K562 (cell line): ENCODE results near the gene RDH13. TPM values are rescaled to one million over a fixed set of nuclear protein-coding genes. Genes with fewer than 3 reads are reported as not detected.

ENCODE experiments used
- ATAC-seq: fragments of 200-7000 bp; cut with Tn5 transposase; 3 replicates; pipeline ENCODE4 v1.9.1; 2020; ENCODE audit warnings: moderate library complexity
- BruUV-seq: library from RNA; stranded (reverse); fragments of 400-500 nt; replicated peaks from 2 replicates; lab custom pipeline; 2021; lab: Mats Ljungman, UMichigan
- CTCF ChIA-PET: fragments of 300-600 bp; formaldehyde crosslinking; extraction: SDS; loops from one replicate; lab custom pipeline; 2021; ENCODE audit warnings: low intra/inter-chr PET ratio; lab: Yijun Ruan, JAX
- POLR2A ChIA-PET: fragments of 300-600, 350-650 bp; sonication (Branson Sonifier 250); formaldehyde crosslinking; extraction: SDS; loops from one replicate; lab custom pipeline; 2021; ENCODE audit warnings: antibody characterized with exemption, inconsistent platforms; lab: Yijun Ruan, JAX
- DNase-seq, 4 experiments: peaks; one replicate each; pipeline versions ENCODE4 v3.0.0 to v3.0.0-alpha.2; 2011 to 2018; ENCODE audit warnings: low spot score in 3 of 4, mixed read lengths in 3 of 4; ENCODE audit errors: extremely low read depth in 1 of 4
- FAIRE-seq: peaks from 2 replicates; lab custom pipeline; 2011; peaks lifted over from hg19 to GRCh38; lab: Jason Lieb, UNC
- H2AFZ ChIP-seq: 2 replicates; pipeline ENCODE4 v1.6.0; 2011; ENCODE audit warnings: low read depth, low read length, control low read depth, inconsistent platforms
- H3K27ac ChIP-seq: fragments of 200-600 bp; 3 replicates; pipeline ENCODE4 v1.8.0; 2011; ENCODE audit warnings: low read depth, mild to moderate bottlenecking, control low read depth, inconsistent platforms, low read length, moderate library complexity, mixed read lengths; ENCODE audit errors: extremely low read depth
- H3K27me3 ChIP-seq, 2 experiments: fragments of 300-600 bp in 1 of 2; 2 replicates in 1 of 2; 3 replicates in 1 of 2; pipeline versions ENCODE4 v1.6.0 to v1.8.0; 2011; ENCODE audit warnings: inconsistent platforms in 2 of 2, low read length in 2 of 2, mild to moderate bottlenecking in 1 of 2, mixed read lengths in 1 of 2, moderate library complexity in 1 of 2; ENCODE audit not compliant: control insufficient read depth in 2 of 2, insufficient read depth in 2 of 2
- H3K36me3 ChIP-seq: fragments of 300-600 bp; 3 replicates; pipeline ENCODE4 v1.8.0; 2011; ENCODE audit warnings: mild to moderate bottlenecking, low read length, inconsistent platforms; ENCODE audit not compliant: control insufficient read depth, insufficient read depth
- H3K4me1 ChIP-seq, 2 experiments: fragments of 200-600 bp in 1 of 2; replicated peaks in 1 of 2; 2 replicates in 1 of 2; 3 replicates in 1 of 2; pipeline versions ENCODE4 v1.5.1 to v1.8.0; 2011; ENCODE audit warnings: inconsistent platforms in 2 of 2, low read length in 2 of 2, mild to moderate bottlenecking in 1 of 2, mixed read lengths in 1 of 2, moderate library complexity in 1 of 2; ENCODE audit not compliant: control insufficient read depth in 2 of 2, insufficient read depth in 2 of 2
- H3K4me2 ChIP-seq: 2 replicates; pipeline ENCODE4 v1.6.1; 2011; ENCODE audit warnings: low read length, control low read depth, inconsistent platforms, mixed read lengths; ENCODE audit not compliant: insufficient read depth
- H3K4me3 ChIP-seq: fragments of 200-600 bp; sonication (generic), shearing (Covaris generic); 2 replicates; pipeline ENCODE4 v1.5.1; 2016; ENCODE audit warnings: control low read depth, inconsistent platforms
- H3K79me2 ChIP-seq: fragments of 200-600 bp; 3 replicates; pipeline ENCODE4 v1.8.0; 2011; ENCODE audit warnings: low read length, inconsistent platforms; ENCODE audit not compliant: control insufficient read depth, insufficient read depth
- H3K9ac ChIP-seq, 2 experiments: 2 replicates each; pipeline versions ENCODE4 v1.6.0 to v1.6.1; 2011; ENCODE audit warnings: low read depth in 2 of 2, low read length in 2 of 2, control low read depth in 1 of 2, inconsistent platforms in 1 of 2, mild to moderate bottlenecking in 1 of 2, mixed read lengths in 1 of 2; ENCODE audit not compliant: insufficient read depth in 1 of 2
- H3K9me1 ChIP-seq: one replicate; pipeline ENCODE4 v1.6.0; 2011; ENCODE audit warnings: inconsistent platforms, mild to moderate bottlenecking, low read length, moderate library complexity; ENCODE audit not compliant: control insufficient read depth, insufficient read depth
- H3K9me3 ChIP-seq: replicated peaks from 2 replicates; pipeline ENCODE4 v1.5.1; 2011; ENCODE audit warnings: low read depth, low read length, inconsistent platforms; ENCODE audit not compliant: control insufficient read depth, insufficient read depth
- H4K20me1 ChIP-seq: replicated peaks from 2 replicates; pipeline ENCODE4 v1.6.1; 2011; ENCODE audit warnings: low read length, inconsistent platforms, mixed read lengths; ENCODE audit not compliant: control insufficient read depth, insufficient read depth
- ARHGAP35 ChIP-seq: fragments of 450-650 bp; IDR thresholded peaks from 2 replicates; pipeline ENCODE4 v1.6.1; 2018; ENCODE audit not compliant: partially characterized antibody
- ATF6 ChIP-seq: sonication (generic); formaldehyde crosslinking; IDR thresholded peaks from 2 replicates; pipeline ENCODE4 v1.4.0; 2020; ENCODE audit warnings: mild to moderate bottlenecking, missing genetic modification reagents
- CBX3 ChIP-seq, 2 experiments: IDR thresholded peaks; 1 replicate in 1 of 2; 2 replicates in 1 of 2; pipeline ENCODE4 v1.6.1; 2012; ENCODE audit warnings: inconsistent platforms in 2 of 2, low read length in 2 of 2, borderline replicate concordance in 1 of 2, control low read depth in 1 of 2
- EHMT2 ChIP-seq: fragments of 450-650 bp; IDR thresholded peaks from 2 replicates; pipeline ENCODE4 v1.6.1; 2018; ENCODE audit warnings: antibody characterized with exemption
- HBP1 ChIP-seq: fragments of 450-650 bp; formaldehyde crosslinking; IDR thresholded peaks from 2 replicates; pipeline ENCODE4 v1.4.0; 2022; ENCODE audit warnings: missing genetic modification characterization
- JUN ChIP-seq, 2 experiments: sonication (generic) in 1 of 2; formaldehyde crosslinking in 1 of 2; IDR thresholded peaks; 2 replicates each; pipeline versions ENCODE4 v1.6.1 to v1.8.0; 2012 to 2022; ENCODE audit warnings: borderline replicate concordance in 2 of 2, mild to moderate bottlenecking in 2 of 2, improper control_type of control experiment in 1 of 2, low read depth in 1 of 2, low read length in 1 of 2, missing genetic modification reagents in 1 of 2
- LARP7 ChIP-seq: fragments of 450-650 bp; IDR thresholded peaks from 2 replicates; pipeline ENCODE4 v1.6.1; 2016
- MTA1 ChIP-seq: fragments of 450-650 bp; IDR thresholded peaks from 2 replicates; pipeline ENCODE4 v1.6.1; 2017; ENCODE audit warnings: borderline replicate concordance
- OTX1 ChIP-seq: fragments of 450-650 bp; formaldehyde crosslinking; IDR thresholded peaks from 2 replicates; pipeline ENCODE4 v1.4.0; 2022; ENCODE audit warnings: mild to moderate bottlenecking
- PHB ChIP-seq: fragments of 250-450 bp; sonication (Bioruptor Pico); IDR thresholded peaks from 2 replicates; pipeline ENCODE4 v1.5.0; 2021
- THRB ChIP-seq: fragments of 450-650 bp; formaldehyde crosslinking; conservative IDR thresholded peaks from 2 replicates; pipeline ENCODE4 v1.4.0; 2022; ENCODE audit warnings: mild to moderate bottlenecking, missing genetic modification characterization
- TRIM24 ChIP-seq, 2 experiments: fragments of 450-650 bp; IDR thresholded peaks; 2 replicates each; pipeline ENCODE4 v1.6.1; 2016
- ZBTB26 ChIP-seq: fragments of 450-650 bp; formaldehyde crosslinking; IDR thresholded peaks from 2 replicates; pipeline ENCODE4 v1.4.0; 2022; ENCODE audit warnings: missing genetic modification characterization
- ZNF512 ChIP-seq: IDR thresholded peaks from 2 replicates; pipeline ENCODE4 v1.6.1; 2016; ENCODE audit warnings: missing genetic modification characterization, missing compliant biosample characterization
- WGBS: fragments of 100-300 bp; shearing (Covaris generic); methylation state at CpG from one replicate; pipeline ENCODE4 v1.1.6; 2016; ENCODE audit warnings: low coverage, mixed read lengths; ENCODE audit not compliant: insufficient coverage; ENCODE audit errors: missing lambda C conversion rate; 5-methylcytosine and 5-hydroxymethylcytosine counted together
- in situ Hi-C: fragments of 300-500 bp; cut with MboI; formaldehyde crosslinking; loops from 4 replicates; pipeline ENCODE4 v1.15.0; 2018; ENCODE audit warnings: inconsistent platforms, mixed read lengths
- intact Hi-C: fragments of 100-400 bp; cut with micrococcal nuclease; formaldehyde crosslinking; loops from 2 replicates; pipeline ENCODE4 v1.14.2; 2022
- polyA plus RNA-seq, 8 experiments: library from polyadenylated mRNA; depleted of rRNA in 4 of 8; stranded (reverse) in 5 of 8; unstranded in 3 of 8; fragments of >200 nt; fragmentation: Nextera tagmentation in 2 of 8; fragmentation: Illumina TruSeq in 1 of 8; extraction: Ambion mirVana in 2 of 8; extraction: Trizol in 1 of 8; gene quantifications; 2 replicates each; pipeline versions ENCODE4 v1.2.1 to v1.2.3, GENCODE V29; 2011 to 2014; ENCODE audit warnings: inconsistent platforms in 1 of 8, missing spikeins in 1 of 8
- total RNA-seq, 7 experiments: library from RNA; depleted of rRNA in 6 of 7; stranded (reverse); fragments of >200 nt in 6 of 7; fragmentation: Illumina TruSeq in 2 of 7; extraction: Trizol in 2 of 7; gene quantifications; 2 replicates each; pipeline versions ENCODE4 v1.2.1 to v1.2.3, GENCODE V29; 2011 to 2021; ENCODE audit warnings: low replicate concordance in 1 of 7

RDH13 gene
- total and polyA plus RNA-seq, 9 of the 15 experiments (the other 6 are each of a cell fraction or from before 2014, with no cell fraction given): 7.5 to 70.3 (median 39.5) TPM

GRCh38 chr19:55067869-55068268 is 4.9 kb upstream of the RDH13 start:
- no peak for DNase-seq
- Histone ChIP-seq H3K4me1 (peaks cover 21 to 23% of the 10 kb centered on the region in 2 experiments), H3K9me1 (no peaks in the 10 kb centered on the region), H3K9ac (no peak overlapping the region), H2AFZ (no peak overlapping the region), H3K4me2 (no peak overlapping the region), H3K36me3 (no peaks in the 10 kb centered on the region)
- no TSS peak for BruUV-seq
- POLR2A ChIA-PET: interaction anchor here (0.7 to 5.9 kb wide), 4 partner anchors 8 to 21 kb away, joined by 4 to 32 read pairs (median 4); no protein-coding TSS in a partner anchor
- TF ChIP-seq JUN (IDR thresholded peaks at IDR 0.05; ENCODE audit: borderline replicate concordance, low read depth, low read length) (no peak), JUN (CRISPR knock-in tag; IDR thresholded peaks at IDR 0.05; ENCODE audit: borderline replicate concordance) (no peak), TRIM24 (IDR thresholded peaks at IDR 0.05) (peak in 1 of 2 experiments; percentile 12; a peak in 1 of 4 replicates), MTA1 (0 out of 2 replicates have a peak, but pooled peaks have one; percentile 39), OTX1 (0 out of 2 replicates have a peak, but pooled peaks have one; percentile 26), LARP7 (0 out of 2 replicates have a peak, but pooled peaks have one; percentile 32), ARHGAP35 (peak; percentile 32), THRB (CRISPR knock-in tag) (peak; percentile 67), HBP1 (peak; percentile 48; the same call in 1 of the 2 replicates), ZBTB26 (CRISPR knock-in tag) (peak; percentile 91; the same call in 1 of the 2 replicates), CBX3 (IDR thresholded peaks at IDR 0.05; ENCODE audit: borderline replicate concordance in 1 of 2, low read length in 2 of 2) (no peak), PHB (CRISPR knock-in tag) (no peak), ZNF512 (tag) (peak; percentile 71; the same call in 1 of the 2 replicates), EHMT2 (0 out of 2 replicates have a peak, but pooled peaks have one; percentile 32), ATF6 (CRISPR knock-in tag) (no peak)
- TF ChIP-seq, all 486 proteins: peak for 10
- CTCF ChIA-PET: no interaction called here
- FAIRE-seq (no peak), ATAC-seq (no peak)
- Histone ChIP-seq H3K4me3 (no peak overlapping the region), H3K27me3 (peaks cover 8% of the 10 kb centered on the region in 2 experiments; a peak in 4 of 5 replicates), H3K79me2 (peaks cover under 1% of the 10 kb centered on the region; the same call in 2 of the 3 replicates), H3K27ac (no peak overlapping the region), H4K20me1 (no peaks in the 10 kb centered on the region), H3K9me3 (no peaks in the 10 kb centered on the region)
- 10% methylated on average over 2 of the region's 3 CpGs for WGBS
- intact Hi-C loops (no loop called here), in situ Hi-C loops (no loop called here)
